Dendritic cell treated with granulocyte-macrophage colony-stimulating factor and Interleukin-4, amounts not matched to agents 40 ng/mL and 50 ng/mL, for 4 days (primary cell): ENCODE measurements around the gene CHST11.
A peak's percentile ranks its signal among the peaks of the same experiment; 100 is the strongest.

Experiments
- H3K27ac Mint-ChIP-seq: one replicate; pipeline ENCODE4 v1.8.0; 2022; ENCODE audit warnings: mild to moderate bottlenecking, mixed read lengths
- H3K27me3 Mint-ChIP-seq: one replicate; pipeline ENCODE4 v1.8.0; 2022; ENCODE audit warnings: mild to moderate bottlenecking, mixed read lengths
- H3K36me3 Mint-ChIP-seq: one replicate; pipeline ENCODE4 v1.8.0; 2022; ENCODE audit warnings: low read depth, mixed read lengths
- H3K4me1 Mint-ChIP-seq: one replicate; pipeline ENCODE4 v1.8.0; 2022; ENCODE audit warnings: low read depth, mixed read lengths
- H3K4me3 Mint-ChIP-seq: one replicate; pipeline ENCODE4 v1.8.0; 2022; ENCODE audit warnings: mild to moderate bottlenecking, moderate library complexity, mixed read lengths
- H3K9me3 Mint-ChIP-seq: one replicate; pipeline ENCODE4 v1.8.0; 2022; ENCODE audit warnings: mixed read lengths
- intact Hi-C: fragments of 100-400 bp; cut with micrococcal nuclease; formaldehyde crosslinking; loops from one replicate; pipeline ENCODE4 v1.15.0; 2022

The CHST11 gene

DNA sequence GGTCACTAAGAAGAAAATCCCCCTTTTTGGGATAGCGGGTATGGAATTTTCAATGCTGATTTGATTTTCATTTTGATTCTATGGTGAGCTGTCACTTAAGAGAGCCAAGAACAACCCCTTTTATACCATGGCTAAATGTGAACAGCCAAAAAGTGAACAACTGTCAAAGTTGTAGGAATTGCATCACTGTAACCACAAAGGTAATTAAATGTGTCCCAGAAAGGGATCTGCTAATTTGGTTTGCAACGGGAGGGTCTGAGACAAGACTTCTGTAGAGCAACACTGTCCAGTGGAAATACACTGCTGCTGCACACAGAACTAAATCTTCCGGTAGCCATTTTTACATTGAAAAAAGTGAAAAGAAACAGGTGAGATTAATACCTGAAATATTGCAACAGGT lies 14.6 kb downstream of the CHST11 start:
- Mint-ChIP-seq H3K4me1 (peaks cover 85% of the 10 kb centered on the region), H3K27ac (no peak overlapping the region), H3K9me3 (no peaks in the 10 kb centered on the region), H3K27me3 (no peaks in the 10 kb centered on the region), H3K36me3 (peaks cover 52% of the 10 kb centered on the region), H3K4me3 (no peak overlapping the region)
- intact Hi-C loops = no loop called here

DNA sequence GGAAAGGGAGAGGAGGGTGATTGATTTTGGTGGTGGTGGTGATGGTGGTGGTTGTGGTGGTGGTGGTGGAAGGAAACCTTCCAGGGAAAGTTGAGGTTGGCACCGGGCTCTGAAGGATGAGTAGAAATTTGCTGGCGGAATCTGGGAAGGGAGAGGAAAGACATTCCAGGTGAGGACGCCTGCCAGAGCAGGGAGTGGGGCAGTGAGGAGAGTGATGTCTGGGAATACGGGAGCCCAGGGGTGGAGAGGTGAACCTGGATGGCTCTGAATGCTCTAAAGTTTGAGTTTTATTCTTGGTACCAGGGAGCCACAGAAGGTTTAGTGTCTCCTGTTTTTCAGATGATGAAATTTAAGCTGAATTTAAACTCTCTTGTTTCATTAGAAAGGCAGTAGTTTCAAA lies 16.0 kb downstream of the CHST11 start:
- no peaks in the 10 kb centered on the region for H3K27me3 Mint-ChIP-seq
- no peaks in the 10 kb centered on the region for H3K9me3 Mint-ChIP-seq
- H3K27ac Mint-ChIP-seq = peak overlapping the region; percentile 65
- peaks cover 83% of the 10 kb centered on the region for H3K4me1 Mint-ChIP-seq
- H3K36me3 Mint-ChIP-seq = peaks cover 46% of the 10 kb centered on the region
- intact Hi-C loops = no loop called here
- H3K4me3 Mint-ChIP-seq = no peak overlapping the region

DNA sequence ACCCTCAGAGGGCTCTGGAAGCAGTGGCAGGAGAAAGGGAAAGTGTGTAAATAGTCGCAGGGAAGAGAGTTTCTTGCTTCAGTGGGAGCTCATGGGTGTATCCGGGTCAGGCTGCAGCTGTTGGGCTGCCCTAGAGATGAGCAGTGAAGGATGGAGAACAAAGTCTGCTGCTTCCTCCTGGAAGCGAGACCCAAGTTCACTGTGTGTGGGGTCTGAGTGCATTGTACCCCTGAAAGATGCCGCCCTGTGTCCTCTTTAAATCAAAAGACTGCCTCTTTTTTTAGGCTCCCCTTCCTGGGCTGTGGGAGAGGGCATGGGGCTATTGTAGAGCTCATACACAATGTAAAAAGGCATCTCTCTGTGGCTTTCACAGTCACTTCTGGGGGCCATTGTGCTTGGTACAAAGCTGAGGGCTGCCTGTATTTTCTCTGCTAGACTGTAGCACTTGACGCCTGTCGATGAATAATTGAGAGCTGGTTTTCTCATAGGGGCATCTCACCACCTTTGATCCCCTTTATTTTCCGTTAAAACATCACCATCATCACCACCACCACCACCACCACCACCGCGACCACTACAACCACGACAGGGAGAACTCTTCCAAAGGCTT lies 16.7 kb downstream of the CHST11 start:
- intact Hi-C loops = no loop called here
- H3K4me3 Mint-ChIP-seq = no peak overlapping the region

DNA sequence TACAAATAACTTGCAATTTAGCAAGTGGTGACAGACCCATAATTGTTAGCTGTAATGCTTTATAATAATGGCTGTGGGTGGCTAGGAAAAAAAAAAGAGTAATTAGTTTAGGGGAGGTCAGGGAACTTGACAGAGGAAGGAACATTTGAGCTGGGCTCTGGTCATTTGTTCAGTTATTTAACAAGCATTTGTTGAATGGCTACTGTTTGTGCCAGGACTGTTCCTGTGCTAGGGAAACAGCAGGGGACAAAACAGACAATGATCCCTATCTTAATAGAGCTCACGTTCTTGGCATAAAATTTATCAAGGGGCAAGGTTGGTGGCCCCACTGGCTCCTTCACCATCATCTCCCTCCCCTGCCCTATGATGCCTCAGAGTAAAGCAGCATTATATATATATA lies 18.5 kb downstream of the CHST11 start:
- H3K9me3 Mint-ChIP-seq = no peaks in the 10 kb centered on the region
- peaks cover 26% of the 10 kb centered on the region for H3K36me3 Mint-ChIP-seq
- H3K27me3 Mint-ChIP-seq = no peaks in the 10 kb centered on the region
- peaks cover 83% of the 10 kb centered on the region for H3K4me1 Mint-ChIP-seq
- no peak overlapping the region for H3K4me3 Mint-ChIP-seq
- intact Hi-C loops = no loop called here
- H3K27ac Mint-ChIP-seq = no peak overlapping the region

More for the DNA sequence above, 16.7 kb downstream of the CHST11 start:
- Mint-ChIP-seq H3K9me3 (no peaks in the 10 kb centered on the region), H3K27me3 (no peaks in the 10 kb centered on the region), H3K27ac (peak overlapping the region; percentile 65), H3K4me1 (peaks cover 83% of the 10 kb centered on the region), H3K36me3 (peaks cover 39% of the 10 kb centered on the region)

DNA sequence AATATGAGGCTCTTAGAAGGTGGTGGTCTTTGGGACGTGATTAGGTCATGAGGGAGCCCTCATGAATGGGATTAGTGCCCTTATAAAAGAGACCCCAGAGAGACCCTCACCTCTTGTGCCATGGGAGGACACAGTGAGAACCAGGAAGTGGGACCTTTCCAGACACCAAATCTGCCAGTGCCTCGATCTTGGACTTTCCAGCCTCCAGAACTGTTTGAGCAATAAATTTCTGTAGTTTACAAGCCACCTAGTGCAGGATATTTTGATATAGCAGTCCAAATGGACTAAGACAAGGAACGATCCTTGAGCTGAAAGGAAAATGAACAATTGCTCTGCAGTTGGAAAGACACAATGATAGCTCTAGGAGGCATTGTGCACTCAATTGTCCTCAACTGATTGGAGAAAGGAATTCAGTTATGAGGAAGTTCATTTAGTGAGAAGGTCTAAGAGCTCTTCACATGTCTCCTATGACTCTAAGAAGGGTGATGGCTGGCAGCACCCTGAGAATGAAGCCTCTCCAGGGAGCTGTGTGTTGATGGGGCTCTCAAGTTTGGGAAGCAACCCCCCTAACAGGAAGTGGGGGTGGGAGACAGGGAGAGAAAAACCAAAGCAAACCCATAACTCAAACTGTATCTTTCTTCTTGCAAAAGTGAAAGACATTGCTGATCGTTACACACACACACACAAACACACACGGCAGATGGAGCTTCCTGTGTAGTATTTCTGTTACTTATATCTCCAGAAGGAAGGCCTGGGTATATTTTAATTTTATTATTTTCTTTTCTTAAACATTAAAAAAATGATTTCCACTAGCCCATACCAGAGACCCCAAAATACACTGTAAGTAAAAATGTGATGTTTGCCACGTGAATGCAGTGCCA lies 21.0 kb downstream of the CHST11 start:
- Mint-ChIP-seq H3K27me3 (no peaks in the 10 kb centered on the region), H3K9me3 (no peaks in the 10 kb centered on the region), H3K4me3 (peak overlapping the region; percentile 76), H3K36me3 (peaks cover 27% of the 10 kb centered on the region), H3K4me1 (peaks cover 90% of the 10 kb centered on the region), H3K27ac (peak overlapping the region; percentile 91)
- intact Hi-C loops = no loop called here

DNA sequence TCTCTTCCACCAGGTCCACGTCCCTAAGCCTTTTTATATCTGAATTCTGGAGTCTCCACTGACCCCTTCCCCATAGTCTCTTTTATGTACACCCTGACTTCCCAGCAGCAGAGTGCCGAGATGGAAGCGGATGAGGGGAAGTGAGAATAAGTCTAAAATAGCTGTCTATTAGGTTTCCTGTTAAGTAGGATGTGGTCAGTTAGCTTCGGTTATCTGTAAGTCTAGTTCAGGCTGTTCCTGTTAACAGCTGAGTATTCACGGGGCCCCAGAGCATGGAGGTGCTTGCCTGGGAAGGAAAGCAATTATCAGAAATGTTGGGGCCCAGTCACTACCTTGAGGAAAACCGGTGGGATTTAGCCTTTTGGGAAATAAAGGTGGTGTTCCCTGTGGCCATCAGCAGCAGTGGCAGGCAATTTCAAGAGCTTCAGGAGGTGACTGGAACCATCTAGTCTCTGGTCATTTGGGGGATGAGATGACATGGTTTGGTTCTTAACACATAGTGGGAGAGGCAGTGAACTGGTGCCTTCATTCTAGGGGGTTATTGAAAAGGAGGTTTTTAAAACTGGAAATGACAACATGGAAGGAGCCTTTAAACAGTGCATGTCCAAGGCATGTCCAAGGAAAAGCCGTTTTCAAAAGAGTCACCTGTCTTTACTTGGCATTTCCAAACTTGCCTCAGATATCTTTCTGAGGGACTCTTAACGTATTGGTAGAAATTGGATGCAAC lies 21.8 kb downstream of the CHST11 start:
- H3K27ac Mint-ChIP-seq = peak overlapping the region; percentile 91
- H3K36me3 Mint-ChIP-seq = peaks cover 32% of the 10 kb centered on the region
- H3K9me3 Mint-ChIP-seq = no peaks in the 10 kb centered on the region
- H3K4me3 Mint-ChIP-seq = peak overlapping the region; percentile 76
- peaks cover 90% of the 10 kb centered on the region for H3K4me1 Mint-ChIP-seq
- H3K27me3 Mint-ChIP-seq = no peaks in the 10 kb centered on the region
- intact Hi-C loops = no loop called here

DNA sequence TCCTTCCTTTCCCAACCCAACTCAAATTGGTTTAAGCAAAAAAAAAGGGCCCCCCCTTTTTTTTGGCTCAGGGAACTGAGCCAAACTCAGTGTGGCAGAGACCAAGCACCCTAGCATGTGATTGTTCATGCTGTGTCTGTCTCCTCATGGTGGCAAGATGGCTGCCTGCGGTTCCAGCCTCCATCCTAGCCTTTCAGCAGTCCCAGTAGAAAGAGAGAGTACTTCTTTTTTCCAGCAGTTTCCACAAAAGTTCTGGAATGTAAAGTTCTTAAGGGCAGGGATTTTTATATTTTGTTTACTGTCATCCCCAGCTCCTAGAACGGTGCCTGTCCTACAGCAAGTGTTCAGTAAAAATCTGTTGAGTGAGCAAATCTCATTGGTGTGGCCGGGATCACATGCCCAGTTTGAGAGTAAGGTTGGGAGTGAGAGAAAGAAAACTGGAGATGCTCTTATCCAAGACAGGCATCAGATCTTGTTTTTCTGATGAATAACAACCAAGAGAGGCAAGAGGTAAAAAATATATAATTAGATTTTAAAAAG lies 22.4 kb downstream of the CHST11 start:
- Mint-ChIP-seq H3K27ac (peak overlapping the region; percentile 91), H3K36me3 (peaks cover 33% of the 10 kb centered on the region), H3K4me3 (no peak overlapping the region), H3K9me3 (no peaks in the 10 kb centered on the region), H3K27me3 (no peaks in the 10 kb centered on the region), H3K4me1 (peaks cover 90% of the 10 kb centered on the region)
- intact Hi-C loops = no loop called here

DNA sequence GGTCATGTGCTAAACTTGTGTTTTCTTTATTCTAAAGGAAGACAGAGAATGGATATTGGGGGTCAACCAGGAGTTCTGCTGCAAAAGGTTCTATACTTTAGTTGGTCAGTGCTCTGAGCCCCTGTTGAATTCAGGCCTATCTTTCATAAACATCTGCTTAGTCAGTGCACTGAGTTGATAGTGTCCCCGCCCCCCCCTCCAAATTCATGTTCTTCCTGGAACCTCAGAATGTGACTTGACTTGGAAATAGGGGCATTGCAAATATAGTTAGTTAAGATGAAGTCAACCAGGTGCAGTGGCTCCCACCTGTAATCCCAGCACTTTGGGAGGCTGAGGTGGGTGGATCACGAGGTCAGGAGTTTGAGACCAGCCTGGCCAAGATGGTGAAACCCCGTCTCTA lies 23.3 kb downstream of the CHST11 start:
- H3K4me1 Mint-ChIP-seq = peaks cover 90% of the 10 kb centered on the region
- H3K4me3 Mint-ChIP-seq = no peak overlapping the region
- H3K27me3 Mint-ChIP-seq = no peaks in the 10 kb centered on the region
- peak overlapping the region; percentile 79 for H3K27ac Mint-ChIP-seq
- intact Hi-C loops = loop anchor here (2.0 kb wide), 1 partner anchor 17 kb away; no protein-coding TSS in a partner anchor
- peaks cover 41% of the 10 kb centered on the region for H3K36me3 Mint-ChIP-seq
- H3K9me3 Mint-ChIP-seq = no peaks in the 10 kb centered on the region

DNA sequence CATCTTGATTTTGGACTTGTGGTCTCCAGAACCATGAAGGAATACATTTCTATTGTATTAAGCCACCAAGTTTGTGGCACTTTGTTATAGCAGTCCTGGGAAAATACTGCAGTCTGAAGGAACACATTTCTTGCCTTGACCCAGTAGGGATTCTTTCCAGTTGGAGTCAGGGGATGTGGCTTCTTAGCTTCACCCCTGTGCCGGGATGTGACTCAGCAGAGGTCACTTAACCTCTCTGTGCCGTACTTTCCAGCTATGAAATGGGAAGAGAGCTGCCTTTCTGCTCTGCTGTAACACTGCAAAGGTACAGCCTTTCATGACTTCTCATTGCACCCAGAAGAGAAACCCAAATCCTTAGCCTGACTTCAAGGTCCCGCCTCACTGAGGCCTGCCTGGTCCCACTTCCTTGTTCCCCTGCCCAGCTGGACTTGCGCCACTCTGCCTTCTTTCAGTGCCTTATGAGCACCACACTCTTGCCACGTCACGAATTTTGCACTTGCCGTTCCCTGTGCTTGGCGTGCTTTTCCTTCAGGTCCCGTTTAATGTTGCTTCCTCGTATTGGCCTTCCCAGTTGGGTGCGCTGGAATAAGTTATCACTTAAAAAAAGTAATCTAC lies 24.2 kb downstream of the CHST11 start:
- H3K9me3 Mint-ChIP-seq = no peaks in the 10 kb centered on the region
- H3K27me3 Mint-ChIP-seq = no peaks in the 10 kb centered on the region
- peak overlapping the region; percentile 79 for H3K27ac Mint-ChIP-seq
- peak overlapping the region; percentile 26 for H3K4me3 Mint-ChIP-seq
- intact Hi-C loops = loop anchor here (2.0 kb wide), 1 partner anchor 18 kb away; no protein-coding TSS in a partner anchor
- H3K4me1 Mint-ChIP-seq = peaks cover 94% of the 10 kb centered on the region
- H3K36me3 Mint-ChIP-seq = peaks cover 50% of the 10 kb centered on the region

DNA sequence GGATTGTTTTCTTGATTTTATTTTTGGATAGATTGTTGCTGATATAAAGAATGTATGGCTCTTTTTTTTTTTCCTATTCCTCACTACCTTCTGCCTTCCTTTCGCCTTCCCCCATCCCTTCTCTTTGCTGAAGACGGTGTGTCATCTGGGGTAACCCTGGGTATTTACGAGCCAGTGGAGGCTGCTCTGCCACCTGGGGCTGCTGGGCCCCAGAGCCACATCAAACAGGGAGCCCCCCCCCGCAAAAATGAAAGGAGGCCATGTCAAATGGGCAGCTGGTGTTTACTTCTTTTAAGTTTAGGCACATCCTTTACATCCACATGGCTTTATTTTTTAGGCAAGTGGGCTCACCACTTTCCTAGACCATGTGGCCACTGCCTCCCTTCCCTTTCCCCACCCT lies 25.4 kb downstream of the CHST11 start:
- Mint-ChIP-seq H3K9me3 (no peaks in the 10 kb centered on the region), H3K27ac (peak overlapping the region; percentile 79), H3K4me1 (peaks cover 100% of the 10 kb centered on the region), H3K27me3 (no peaks in the 10 kb centered on the region), H3K4me3 (no peak overlapping the region), H3K36me3 (peaks cover 57% of the 10 kb centered on the region)
- intact Hi-C loops = no loop called here

DNA sequence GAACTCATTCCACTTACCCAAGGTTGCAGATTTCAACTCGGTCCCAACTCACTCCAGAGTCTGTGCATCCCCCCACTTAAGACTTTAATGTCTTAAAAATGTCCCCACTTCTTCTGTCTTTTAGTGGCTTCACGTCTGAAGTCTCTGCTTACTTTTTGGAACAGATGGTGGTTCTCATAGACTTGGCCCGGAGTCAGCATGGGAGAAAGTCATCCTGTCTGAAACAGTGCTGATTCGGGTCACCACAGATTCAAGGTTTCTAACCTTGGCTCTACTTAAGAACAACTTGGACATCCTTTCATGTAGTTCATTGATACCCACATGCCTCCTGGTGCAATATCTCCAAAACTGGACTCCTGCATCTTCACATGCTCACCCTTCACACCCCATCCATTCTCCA lies 26.0 kb downstream of the CHST11 start:
- Mint-ChIP-seq H3K4me1 (peaks cover 98% of the 10 kb centered on the region), H3K36me3 (peaks cover 58% of the 10 kb centered on the region), H3K9me3 (no peaks in the 10 kb centered on the region), H3K27ac (no peak overlapping the region), H3K4me3 (no peak overlapping the region), H3K27me3 (no peaks in the 10 kb centered on the region)
- intact Hi-C loops = no loop called here

DNA sequence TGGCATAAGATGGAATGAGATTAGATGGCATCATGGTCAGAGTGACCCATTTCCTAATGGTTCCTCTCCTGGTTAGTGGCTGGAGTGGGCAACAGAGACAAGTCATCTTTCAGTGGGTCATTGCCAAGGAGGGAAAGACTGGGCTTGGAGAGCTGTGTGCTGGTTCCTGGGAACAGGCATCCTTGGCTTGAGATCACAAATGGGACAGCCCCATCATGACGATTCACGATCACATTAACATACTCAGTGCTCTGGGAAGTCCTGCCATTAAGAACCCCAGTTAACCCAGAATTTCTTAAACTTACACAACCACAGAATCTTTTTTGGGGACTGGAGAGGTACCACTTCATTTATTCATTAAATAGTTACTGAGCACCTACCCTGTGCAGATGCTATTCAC lies 27.3 kb downstream of the CHST11 start:
- H3K27ac Mint-ChIP-seq = no peak overlapping the region
- no peak overlapping the region for H3K4me3 Mint-ChIP-seq
- peaks cover 71% of the 10 kb centered on the region for H3K36me3 Mint-ChIP-seq
- H3K9me3 Mint-ChIP-seq = no peaks in the 10 kb centered on the region
- intact Hi-C loops = no loop called here
- peaks cover 98% of the 10 kb centered on the region for H3K4me1 Mint-ChIP-seq
- no peaks in the 10 kb centered on the region for H3K27me3 Mint-ChIP-seq

DNA sequence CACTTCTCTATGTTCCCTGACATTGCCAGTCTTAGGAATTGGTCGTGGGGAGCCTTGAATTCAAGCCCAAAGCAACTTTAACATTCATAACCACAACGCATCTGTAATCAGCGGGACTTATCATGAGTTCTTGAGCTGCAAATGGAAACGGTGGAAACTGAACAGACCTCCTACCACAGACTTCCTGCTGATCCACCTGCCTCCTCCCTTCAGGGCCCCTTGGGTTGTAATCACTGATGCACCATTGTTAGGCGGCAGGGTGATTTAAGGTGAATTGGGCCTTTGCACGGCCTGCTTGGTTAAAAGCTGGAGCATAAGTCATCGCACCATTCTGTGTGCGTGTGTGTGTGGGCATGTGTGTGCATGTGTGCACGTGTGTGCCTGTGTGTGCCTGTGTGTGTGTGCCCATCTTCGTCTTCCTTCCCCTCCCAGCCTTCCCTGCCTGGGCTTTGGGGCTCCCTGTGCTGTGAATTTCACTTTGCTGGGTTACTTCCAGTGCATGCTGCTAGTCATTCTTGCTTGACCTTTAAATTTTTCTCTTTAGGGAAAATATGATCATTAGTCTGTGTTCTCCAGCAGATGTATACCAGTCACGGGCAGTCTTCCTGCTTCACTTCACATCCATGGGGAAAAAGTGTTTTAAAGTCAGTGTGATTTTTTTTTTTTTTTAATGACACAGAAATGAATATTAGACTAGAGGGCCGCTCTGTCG lies 29.1 kb downstream of the CHST11 start:
- Mint-ChIP-seq H3K36me3 (peaks cover 78% of the 10 kb centered on the region), H3K27me3 (no peaks in the 10 kb centered on the region), H3K4me3 (no peak overlapping the region), H3K4me1 (peaks cover 96% of the 10 kb centered on the region), H3K9me3 (no peaks in the 10 kb centered on the region), H3K27ac (peak overlapping the region; percentile 60)
- intact Hi-C loops = no loop called here
